Cardiac muscle cell (in vitro differentiated cells and primary cell): ENCODE data around the gene MTCL1. TPM values are rescaled to one million over a fixed set of nuclear protein-coding genes. Genes with fewer than 3 reads are reported as not detected.
A peak's percentile ranks its signal among the peaks of the same experiment; 100 is the strongest.

Source experiments
- DNase-seq, 2 donors: peaks; one replicate each; pipeline versions ENCODE4 v3.0.0 to v3.0.0-alpha.2; 2010 to 2017; ENCODE audit warnings: low read depth in 1 of 2, low spot score in 1 of 2
- H3K27ac ChIP-seq: fragments of 200-600 bp; sonication (generic); 2 replicates; pipeline ENCODE4 v1.5.1; 2016
- H3K27me3 ChIP-seq: fragments of 200-600 bp; sonication (generic); 2 replicates; pipeline ENCODE4 v1.6.0; 2016; ENCODE audit warnings: control low read depth
- H3K36me3 ChIP-seq: fragments of 200-600 bp; sonication (generic); 2 replicates; pipeline ENCODE4 v1.5.1; 2016; ENCODE audit warnings: control low read depth
- H3K4me1 ChIP-seq: fragments of 200-600 bp; sonication (generic); 2 replicates; pipeline ENCODE4 v1.8.1; 2017; ENCODE audit warnings: low read depth, mild to moderate bottlenecking, mixed run types
- H3K4me3 ChIP-seq: fragments of 200-600 bp; sonication (generic); 2 replicates; pipeline ENCODE4 v1.5.1; 2016; ENCODE audit warnings: mild to moderate bottlenecking
- H3K9me3 ChIP-seq: fragments of 200-600 bp; sonication (generic); 2 replicates; pipeline ENCODE4 v1.5.1; 2017; ENCODE audit warnings: low read depth, mild to moderate bottlenecking, control low read depth
- CTCF ChIP-seq: IDR thresholded peaks from 2 replicates; pipeline ENCODE4 v1.5.1; 2012; ENCODE audit warnings: low read depth, mild to moderate bottlenecking, low read length
- polyA plus RNA-seq: library from polyadenylated mRNA; unstranded; fragments of >200 nt; fragmentation: Nextera tagmentation; extraction: Ambion mirVana; gene quantifications from 2 replicates; pipeline ENCODE4 v1.2.1, GENCODE V29; 2016
- total RNA-seq: library from RNA; depleted of rRNA; stranded (reverse); fragments of >200 nt; gene quantifications from 2 replicates; pipeline ENCODE4 v1.2.3, GENCODE V29; 2016

Gene MTCL1
- total and polyA plus RNA-seq, 2 experiments from 2014 or later = 1.8 to 9.6 TPM

GRCh38 chr18:8745355-8746014 is 40.1 kb downstream of the MTCL1 start:
- Histone ChIP-seq H3K4me3 (no peak overlapping the region), H3K4me1 (no peaks in the 10 kb centered on the region), H3K9me3 (no peaks in the 10 kb centered on the region), H3K27me3 (no peaks in the 10 kb centered on the region), H3K36me3 (no peaks in the 10 kb centered on the region), H3K27ac (no peak overlapping the region)
- no peak for TF ChIP-seq CTCF
- DNase-seq = no peak

- Histone ChIP-seq H3K4me3 (no peak overlapping the region), H3K27me3 (no peaks in the 10 kb centered on the region), H3K4me1 (no peaks in the 10 kb centered on the region), H3K36me3 (no peaks in the 10 kb centered on the region), H3K27ac (no peak overlapping the region), H3K9me3 (no peaks in the 10 kb centered on the region)
- DNase-seq = peak in 1 of 2 donors; percentile 87
- TF ChIP-seq CTCF = no peak
These were observed 42.1 kb downstream of the MTCL1 start for GRCh38 chr18:8747440-8747937.

GRCh38 chr18:8749492-8749891 is 44.1 kb downstream of the MTCL1 start:
- Histone ChIP-seq H3K4me1 (no peaks in the 10 kb centered on the region), H3K27me3 (no peaks in the 10 kb centered on the region), H3K27ac (no peak overlapping the region), H3K9me3 (no peaks in the 10 kb centered on the region), H3K4me3 (no peak overlapping the region), H3K36me3 (no peaks in the 10 kb centered on the region)
- TF ChIP-seq CTCF = no peak
- DNase-seq = no peak

- TF ChIP-seq CTCF = no peak
- DNase-seq = peak in 1 of 2 donors; percentile 82
- Histone ChIP-seq H3K4me3 (no peak overlapping the region), H3K9me3 (no peaks in the 10 kb centered on the region), H3K27ac (no peak overlapping the region), H3K36me3 (no peaks in the 10 kb centered on the region), H3K4me1 (no peaks in the 10 kb centered on the region), H3K27me3 (no peaks in the 10 kb centered on the region)
These were observed 45.6 kb downstream of the MTCL1 start for GRCh38 chr18:8750954-8751415.

GRCh38 chr18:8751692-8752091 is 46.3 kb downstream of the MTCL1 start:
- no peaks in the 10 kb centered on the region for H3K9me3 ChIP-seq
- H3K4me3 ChIP-seq = no peak overlapping the region
- no peaks in the 10 kb centered on the region for H3K36me3 ChIP-seq
- no peak for TF ChIP-seq CTCF
- no peak for DNase-seq
- H3K4me1 ChIP-seq = no peaks in the 10 kb centered on the region
- no peak overlapping the region for H3K27ac ChIP-seq
- no peaks in the 10 kb centered on the region for H3K27me3 ChIP-seq
